Measurements from ENCODE around the gene STEAP4. TPM values are rescaled to one million over a fixed set of nuclear protein-coding genes. Genes with fewer than 3 reads are reported as not detected.

STEAP4 gene
- total and polyA plus RNA-seq, 2 experiments from 2014 or later, result 0.06 TPM; not detected in 1

DNA sequence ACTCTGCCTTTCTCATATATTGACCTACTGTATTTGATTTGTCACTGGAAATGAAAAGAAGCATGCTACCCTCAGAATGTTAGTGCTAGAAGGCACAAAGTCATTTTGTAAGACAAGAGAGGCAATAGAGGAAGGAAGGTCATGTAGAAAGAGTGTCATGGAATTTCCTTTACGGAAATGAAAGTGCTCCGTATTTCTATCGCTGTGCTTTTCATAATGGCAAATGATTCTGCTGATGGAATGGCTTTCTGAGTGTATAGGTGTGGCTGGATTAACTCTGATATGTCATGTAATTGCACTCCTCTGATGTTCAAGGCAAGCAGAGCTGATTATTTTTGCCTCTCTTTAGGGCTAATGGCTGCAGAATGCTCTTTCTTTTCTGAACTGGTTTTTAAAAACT, 15.5 kb upstream of the STEAP4 start (continued):
- TF ChIP-seq, protein P1, sequence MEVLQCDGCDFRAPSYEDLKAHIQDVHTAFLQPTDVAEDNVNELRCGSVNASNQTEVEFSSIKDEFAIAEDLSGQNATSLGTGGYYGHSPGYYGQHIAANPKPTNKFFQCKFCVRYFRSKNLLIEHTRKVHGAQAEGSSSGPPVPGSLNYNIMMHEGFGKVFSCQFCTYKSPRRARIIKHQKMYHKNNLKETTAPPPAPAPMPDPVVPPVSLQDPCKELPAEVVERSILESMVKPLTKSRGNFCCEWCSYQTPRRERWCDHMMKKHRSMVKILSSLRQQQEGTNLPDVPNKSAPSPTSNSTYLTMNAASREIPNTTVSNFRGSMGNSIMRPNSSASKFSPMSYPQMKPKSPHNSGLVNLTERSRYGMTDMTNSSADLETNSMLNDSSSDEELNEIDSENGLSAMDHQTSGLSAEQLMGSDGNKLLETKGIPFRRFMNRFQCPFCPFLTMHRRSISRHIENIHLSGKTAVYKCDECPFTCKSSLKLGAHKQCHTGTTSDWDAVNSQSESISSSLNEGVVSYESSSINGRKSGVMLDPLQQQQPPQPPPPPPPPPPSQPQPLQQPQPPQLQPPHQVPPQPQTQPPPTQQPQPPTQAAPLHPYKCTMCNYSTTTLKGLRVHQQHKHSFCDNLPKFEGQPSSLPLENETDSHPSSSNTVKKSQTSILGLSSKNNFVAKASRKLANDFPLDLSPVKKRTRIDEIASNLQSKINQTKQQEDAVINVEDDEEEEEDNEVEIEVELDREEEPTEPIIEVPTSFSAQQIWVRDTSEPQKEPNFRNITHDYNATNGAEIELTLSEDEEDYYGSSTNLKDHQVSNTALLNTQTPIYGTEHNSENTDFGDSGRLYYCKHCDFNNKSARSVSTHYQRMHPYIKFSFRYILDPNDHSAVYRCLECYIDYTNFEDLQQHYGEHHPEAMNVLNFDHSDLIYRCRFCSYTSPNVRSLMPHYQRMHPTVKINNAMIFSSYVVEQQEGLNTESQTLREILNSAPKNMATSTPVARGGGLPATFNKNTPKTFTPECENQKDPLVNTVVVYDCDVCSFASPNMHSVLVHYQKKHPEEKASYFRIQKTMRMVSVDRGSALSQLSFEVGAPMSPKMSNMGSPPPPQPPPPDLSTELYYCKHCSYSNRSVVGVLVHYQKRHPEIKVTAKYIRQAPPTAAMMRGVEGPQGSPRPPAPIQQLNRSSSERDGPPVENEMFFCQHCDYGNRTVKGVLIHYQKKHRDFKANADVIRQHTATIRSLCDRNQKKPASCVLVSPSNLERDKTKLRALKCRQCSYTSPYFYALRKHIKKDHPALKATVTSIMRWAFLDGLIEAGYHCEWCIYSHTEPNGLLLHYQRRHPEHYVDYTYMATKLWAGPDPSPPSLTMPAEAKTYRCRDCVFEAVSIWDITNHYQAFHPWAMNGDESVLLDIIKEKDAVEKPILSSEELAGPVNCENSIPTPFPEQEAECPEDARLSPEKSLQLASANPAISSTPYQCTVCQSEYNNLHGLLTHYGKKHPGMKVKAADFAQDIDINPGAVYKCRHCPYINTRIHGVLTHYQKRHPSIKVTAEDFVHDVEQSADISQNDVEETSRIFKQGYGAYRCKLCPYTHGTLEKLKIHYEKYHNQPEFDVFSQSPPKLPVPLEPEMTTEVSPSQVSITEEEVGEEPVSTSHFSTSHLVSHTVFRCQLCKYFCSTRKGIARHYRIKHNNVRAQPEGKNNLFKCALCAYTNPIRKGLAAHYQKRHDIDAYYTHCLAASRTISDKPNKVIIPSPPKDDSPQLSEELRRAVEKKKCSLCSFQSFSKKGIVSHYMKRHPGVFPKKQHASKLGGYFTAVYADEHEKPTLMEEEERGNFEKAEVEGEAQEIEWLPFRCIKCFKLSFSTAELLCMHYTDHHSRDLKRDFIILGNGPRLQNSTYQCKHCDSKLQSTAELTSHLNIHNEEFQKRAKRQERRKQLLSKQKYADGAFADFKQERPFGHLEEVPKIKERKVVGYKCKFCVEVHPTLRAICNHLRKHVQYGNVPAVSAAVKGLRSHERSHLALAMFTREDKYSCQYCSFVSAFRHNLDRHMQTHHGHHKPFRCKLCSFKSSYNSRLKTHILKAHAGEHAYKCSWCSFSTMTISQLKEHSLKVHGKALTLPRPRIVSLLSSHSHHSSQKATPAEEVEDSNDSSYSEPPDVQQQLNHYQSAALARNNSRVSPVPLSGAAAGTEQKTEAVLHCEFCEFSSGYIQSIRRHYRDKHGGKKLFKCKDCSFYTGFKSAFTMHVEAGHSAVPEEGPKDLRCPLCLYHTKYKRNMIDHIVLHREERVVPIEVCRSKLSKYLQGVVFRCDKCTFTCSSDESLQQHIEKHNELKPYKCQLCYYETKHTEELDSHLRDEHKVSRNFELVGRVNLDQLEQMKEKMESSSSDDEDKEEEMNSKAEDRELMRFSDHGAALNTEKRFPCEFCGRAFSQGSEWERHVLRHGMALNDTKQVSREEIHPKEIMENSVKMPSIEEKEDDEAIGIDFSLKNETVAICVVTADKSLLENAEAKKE (CRISPR knock-in tag; IDR thresholded peaks at IDR 0.05), result no peak
- TF ChIP-seq JUNB (IDR thresholded peaks at IDR 0.05; ENCODE audit: unreplicated experiment), result no peak
- TF ChIP-seq POLR2AphosphoS5 (IDR thresholded peaks at IDR 0.05; ENCODE audit: low read depth), result no peak
- TF ChIP-seq, protein P2, sequence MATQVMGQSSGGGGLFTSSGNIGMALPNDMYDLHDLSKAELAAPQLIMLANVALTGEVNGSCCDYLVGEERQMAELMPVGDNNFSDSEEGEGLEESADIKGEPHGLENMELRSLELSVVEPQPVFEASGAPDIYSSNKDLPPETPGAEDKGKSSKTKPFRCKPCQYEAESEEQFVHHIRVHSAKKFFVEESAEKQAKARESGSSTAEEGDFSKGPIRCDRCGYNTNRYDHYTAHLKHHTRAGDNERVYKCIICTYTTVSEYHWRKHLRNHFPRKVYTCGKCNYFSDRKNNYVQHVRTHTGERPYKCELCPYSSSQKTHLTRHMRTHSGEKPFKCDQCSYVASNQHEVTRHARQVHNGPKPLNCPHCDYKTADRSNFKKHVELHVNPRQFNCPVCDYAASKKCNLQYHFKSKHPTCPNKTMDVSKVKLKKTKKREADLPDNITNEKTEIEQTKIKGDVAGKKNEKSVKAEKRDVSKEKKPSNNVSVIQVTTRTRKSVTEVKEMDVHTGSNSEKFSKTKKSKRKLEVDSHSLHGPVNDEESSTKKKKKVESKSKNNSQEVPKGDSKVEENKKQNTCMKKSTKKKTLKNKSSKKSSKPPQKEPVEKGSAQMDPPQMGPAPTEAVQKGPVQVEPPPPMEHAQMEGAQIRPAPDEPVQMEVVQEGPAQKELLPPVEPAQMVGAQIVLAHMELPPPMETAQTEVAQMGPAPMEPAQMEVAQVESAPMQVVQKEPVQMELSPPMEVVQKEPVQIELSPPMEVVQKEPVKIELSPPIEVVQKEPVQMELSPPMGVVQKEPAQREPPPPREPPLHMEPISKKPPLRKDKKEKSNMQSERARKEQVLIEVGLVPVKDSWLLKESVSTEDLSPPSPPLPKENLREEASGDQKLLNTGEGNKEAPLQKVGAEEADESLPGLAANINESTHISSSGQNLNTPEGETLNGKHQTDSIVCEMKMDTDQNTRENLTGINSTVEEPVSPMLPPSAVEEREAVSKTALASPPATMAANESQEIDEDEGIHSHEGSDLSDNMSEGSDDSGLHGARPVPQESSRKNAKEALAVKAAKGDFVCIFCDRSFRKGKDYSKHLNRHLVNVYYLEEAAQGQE (IDR thresholded peaks at IDR 0.05; ENCODE audit: unreplicated experiment), result no peak
- no peak for TF ChIP-seq STAT1 (IDR thresholded peaks at IDR 0.05; ENCODE audit: unreplicated experiment)

DNA sequence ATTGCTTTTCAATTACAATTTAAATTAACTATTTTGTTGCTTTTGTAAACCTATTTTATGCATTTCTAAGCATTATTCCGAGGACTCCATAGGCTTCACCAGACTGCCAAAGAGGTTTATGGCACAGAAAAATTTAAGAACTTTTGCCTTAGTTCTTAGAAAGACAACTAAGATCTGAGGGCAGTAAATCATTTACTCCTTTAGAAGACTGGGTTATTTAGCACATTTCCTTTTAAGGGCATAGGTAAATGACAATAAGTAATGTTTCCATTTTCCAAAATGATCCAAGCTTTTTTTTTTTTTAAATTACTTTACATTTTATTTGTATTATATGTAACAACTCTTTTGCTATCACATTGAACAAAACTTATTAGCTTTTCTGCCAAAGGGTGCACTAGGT, 15.0 kb upstream of the STEAP4 start:
- no peaks in the 10 kb centered on the region for H4K20me1 ChIP-seq (replicated peaks; ENCODE audit: insufficient read depth)
- DNase-seq (ENCODE audit: low spot score) (no peak), ATAC-seq (no peak)
- H3K9me2 ChIP-seq (ENCODE audit: insufficient read depth), result no peaks in the 10 kb centered on the region
- no peak overlapping the region for H3K4me2 ChIP-seq
- no peaks in the 10 kb centered on the region for H3K4me1 ChIP-seq (ENCODE audit: insufficient read depth)
- no peak overlapping the region for H2AFZ ChIP-seq
- H3K4me3 ChIP-seq, result no peak overlapping the region
- Mint-ChIP-seq H3K36me3 (ENCODE audit: low read depth) (no peaks in the 10 kb centered on the region), H3K9me3 (no peaks in the 10 kb centered on the region), H3K4me1 (peaks cover 19% of the 10 kb centered on the region), H3K4me3 (no peak overlapping the region), H3K27me3 (ENCODE audit: insufficient read depth, low read depth, poor library complexity) (no peaks in the 10 kb centered on the region), H3K27ac (no peak overlapping the region)
- H3K27me3 ChIP-seq (ENCODE audit: insufficient read depth), result no peaks in the 10 kb centered on the region
- no peak overlapping the region for H3K27ac ChIP-seq (ENCODE audit: low read depth)
- H3K79me2 ChIP-seq (replicated peaks; ENCODE audit: insufficient read depth), result no peaks in the 10 kb centered on the region
- H3F3A ChIP-seq (replicated peaks; ENCODE audit: low read depth), result no peaks in the 10 kb centered on the region
- H3K36me3 ChIP-seq (ENCODE audit: insufficient read depth), result no peaks in the 10 kb centered on the region
- TF ChIP-seq JUNB (IDR thresholded peaks at IDR 0.05; ENCODE audit: unreplicated experiment) (no peak), NANOG (IDR thresholded peaks at IDR 0.05; ENCODE audit: borderline replicate concordance) (no peak), EZH2phosphoT487 (IDR thresholded peaks at IDR 0.05; ENCODE audit: unreplicated experiment) (no peak), EZH2 (IDR thresholded peaks at IDR 0.05; ENCODE audit: low read depth, unreplicated experiment) (no peak), CREB1 (CRISPR knock-in tag; IDR thresholded peaks at IDR 0.05; ENCODE audit: low read depth) (no peak), POLR2AphosphoS5 (IDR thresholded peaks at IDR 0.05; ENCODE audit: low read depth) (no peak)
- TF ChIP-seq, protein P2 (IDR thresholded peaks at IDR 0.05; ENCODE audit: unreplicated experiment), result no peak
- TF ChIP-seq, protein P3, sequence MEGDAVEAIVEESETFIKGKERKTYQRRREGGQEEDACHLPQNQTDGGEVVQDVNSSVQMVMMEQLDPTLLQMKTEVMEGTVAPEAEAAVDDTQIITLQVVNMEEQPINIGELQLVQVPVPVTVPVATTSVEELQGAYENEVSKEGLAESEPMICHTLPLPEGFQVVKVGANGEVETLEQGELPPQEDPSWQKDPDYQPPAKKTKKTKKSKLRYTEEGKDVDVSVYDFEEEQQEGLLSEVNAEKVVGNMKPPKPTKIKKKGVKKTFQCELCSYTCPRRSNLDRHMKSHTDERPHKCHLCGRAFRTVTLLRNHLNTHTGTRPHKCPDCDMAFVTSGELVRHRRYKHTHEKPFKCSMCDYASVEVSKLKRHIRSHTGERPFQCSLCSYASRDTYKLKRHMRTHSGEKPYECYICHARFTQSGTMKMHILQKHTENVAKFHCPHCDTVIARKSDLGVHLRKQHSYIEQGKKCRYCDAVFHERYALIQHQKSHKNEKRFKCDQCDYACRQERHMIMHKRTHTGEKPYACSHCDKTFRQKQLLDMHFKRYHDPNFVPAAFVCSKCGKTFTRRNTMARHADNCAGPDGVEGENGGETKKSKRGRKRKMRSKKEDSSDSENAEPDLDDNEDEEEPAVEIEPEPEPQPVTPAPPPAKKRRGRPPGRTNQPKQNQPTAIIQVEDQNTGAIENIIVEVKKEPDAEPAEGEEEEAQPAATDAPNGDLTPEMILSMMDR (conservative IDR thresholded peaks at IDR 0.05; ENCODE audit: low read depth in 2 of 2), result no peak

All from GM23338 (cell line).